KMS-11 (cell line): Measurements from ENCODE around the gene RAB5IF.

Experiments
- H2AFZ ChIP-seq: fragments of 200-600 bp; sonication (generic); 2 replicates; pipeline ENCODE4 v1.6.1; 2016; ENCODE audit warnings: antibody characterized with exemption, mixed run types, low read depth
- H3K27ac ChIP-seq: fragments of 200-600 bp; sonication (generic); 2 replicates; pipeline ENCODE4 v1.6.1; 2016; ENCODE audit warnings: mild to moderate bottlenecking, mixed run types
- H3K27me3 ChIP-seq: fragments of 200-600 bp; sonication (generic); 2 replicates; pipeline ENCODE4 v1.6.1; 2017; ENCODE audit warnings: mild to moderate bottlenecking, low read depth, mixed run types, moderate library complexity; ENCODE audit not compliant: insufficient read depth
- H3K36me3 ChIP-seq: fragments of 200-600 bp; sonication (generic); 2 replicates; pipeline ENCODE4 v1.6.1; 2017; ENCODE audit warnings: mild to moderate bottlenecking, mixed run types; ENCODE audit not compliant: insufficient read depth
- H3K4me1 ChIP-seq: fragments of 200-600 bp; sonication (generic); 2 replicates; pipeline ENCODE4 v1.6.1; 2016; ENCODE audit warnings: mild to moderate bottlenecking, low read depth, mixed run types; ENCODE audit not compliant: poor library complexity, severe bottlenecking
- H3K4me2 ChIP-seq: fragments of 200-600 bp; sonication (generic); 2 replicates; pipeline ENCODE4 v1.7.0; 2016; ENCODE audit warnings: mild to moderate bottlenecking, mixed run types
- H3K4me3 ChIP-seq: fragments of 200-600 bp; sonication (generic); IDR thresholded peaks from 2 replicates; pipeline ENCODE4 v1.6.1; 2017; ENCODE audit warnings: low read depth, low read length, mixed read lengths; ENCODE audit not compliant: insufficient read depth
- H3K79me2 ChIP-seq: fragments of 200-600 bp; sonication (generic); 2 replicates; pipeline ENCODE4 v1.6.1; 2016; ENCODE audit warnings: low read depth, mixed run types; ENCODE audit not compliant: insufficient read depth
- H3K9ac ChIP-seq: fragments of 200-600 bp; sonication (generic); 2 replicates; pipeline ENCODE4 v1.6.1; 2016; ENCODE audit warnings: mild to moderate bottlenecking, mixed run types
- H4K20me1 ChIP-seq: fragments of 200-600 bp; sonication (generic); 2 replicates; pipeline ENCODE4 v1.6.1; 2016; ENCODE audit warnings: mild to moderate bottlenecking, mixed run types; ENCODE audit not compliant: insufficient read depth
- TF ChIP-seq, protein P1 (sequence below): fragments of 200-600 bp; sonication (generic); conservative IDR thresholded peaks from 2 replicates; pipeline ENCODE4 v1.6.1; 2017; ENCODE audit warnings: low read depth, mild to moderate bottlenecking, antibody characterized with exemption, low read length, moderate library complexity, mixed read lengths

Gene RAB5IF

DNA sequence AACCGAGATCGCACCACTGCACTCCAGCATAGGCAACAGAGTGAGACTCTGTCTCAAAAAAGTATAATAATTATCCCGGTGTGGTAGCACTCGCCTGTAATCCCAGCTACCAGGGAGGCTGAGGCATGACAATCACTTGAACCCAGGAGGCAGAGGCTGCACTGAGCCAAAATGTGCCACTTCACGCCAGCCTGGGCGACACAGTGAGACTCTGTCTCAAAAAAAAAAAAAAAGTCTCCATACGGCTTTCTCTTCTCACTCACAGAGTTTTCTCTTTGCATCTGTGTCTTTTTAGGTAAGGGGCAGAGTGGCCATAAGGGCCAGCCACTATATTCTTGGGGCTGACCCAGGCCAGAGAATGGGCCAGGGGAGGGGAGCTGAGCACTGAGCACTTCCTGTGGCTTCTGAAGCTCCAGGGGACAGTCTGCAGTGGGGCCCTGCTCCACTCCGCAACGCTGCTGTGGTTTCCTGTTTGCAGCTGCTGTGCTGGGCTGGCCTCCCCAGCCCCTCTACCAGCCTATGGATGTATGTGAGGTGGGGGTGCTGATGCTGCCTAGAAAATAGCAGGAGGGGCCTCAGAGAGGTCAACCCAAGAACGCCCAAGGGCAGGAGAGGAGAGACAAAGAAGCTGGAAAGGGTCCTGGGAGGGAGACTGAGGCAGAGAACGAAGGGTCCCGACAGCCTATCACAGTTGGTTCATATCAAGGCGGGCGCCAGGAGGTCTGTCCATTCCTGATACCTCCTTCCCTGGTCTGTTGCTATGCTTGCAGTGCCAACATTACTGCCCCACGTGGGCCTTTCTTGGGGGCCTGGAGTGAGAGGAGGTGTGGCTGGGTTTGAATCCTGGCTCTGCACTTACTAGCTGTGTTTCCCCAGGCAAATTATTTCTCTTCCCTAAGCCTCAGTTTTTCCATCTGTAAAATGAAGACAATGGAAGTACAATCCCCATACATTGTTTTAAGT lies 24.4 kb downstream of the RAB5IF start:
- no peaks in the 10 kb centered on the region for H3K36me3 ChIP-seq
- no peaks in the 10 kb centered on the region for H3K27me3 ChIP-seq
- no peak overlapping the region for H3K4me3 ChIP-seq
- peak overlapping the region; percentile 75 for H2AFZ ChIP-seq
- H3K4me1 ChIP-seq = peaks cover 21% of the 10 kb centered on the region
- peak overlapping the region; percentile 73 for H3K4me2 ChIP-seq
- TF ChIP-seq, protein P1, sequence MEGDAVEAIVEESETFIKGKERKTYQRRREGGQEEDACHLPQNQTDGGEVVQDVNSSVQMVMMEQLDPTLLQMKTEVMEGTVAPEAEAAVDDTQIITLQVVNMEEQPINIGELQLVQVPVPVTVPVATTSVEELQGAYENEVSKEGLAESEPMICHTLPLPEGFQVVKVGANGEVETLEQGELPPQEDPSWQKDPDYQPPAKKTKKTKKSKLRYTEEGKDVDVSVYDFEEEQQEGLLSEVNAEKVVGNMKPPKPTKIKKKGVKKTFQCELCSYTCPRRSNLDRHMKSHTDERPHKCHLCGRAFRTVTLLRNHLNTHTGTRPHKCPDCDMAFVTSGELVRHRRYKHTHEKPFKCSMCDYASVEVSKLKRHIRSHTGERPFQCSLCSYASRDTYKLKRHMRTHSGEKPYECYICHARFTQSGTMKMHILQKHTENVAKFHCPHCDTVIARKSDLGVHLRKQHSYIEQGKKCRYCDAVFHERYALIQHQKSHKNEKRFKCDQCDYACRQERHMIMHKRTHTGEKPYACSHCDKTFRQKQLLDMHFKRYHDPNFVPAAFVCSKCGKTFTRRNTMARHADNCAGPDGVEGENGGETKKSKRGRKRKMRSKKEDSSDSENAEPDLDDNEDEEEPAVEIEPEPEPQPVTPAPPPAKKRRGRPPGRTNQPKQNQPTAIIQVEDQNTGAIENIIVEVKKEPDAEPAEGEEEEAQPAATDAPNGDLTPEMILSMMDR = no peak
- H3K79me2 ChIP-seq = no peaks in the 10 kb centered on the region
- H3K9ac ChIP-seq = peak overlapping the region; percentile 33; the same call in 1 of the 2 replicates
- H4K20me1 ChIP-seq = no peaks in the 10 kb centered on the region
- H3K27ac ChIP-seq = peak overlapping the region; percentile 28; the same call in 1 of the 2 replicates

GRCh38 chr20:36631646-36632045 lies 26.1 kb downstream of the RAB5IF start:
- Histone ChIP-seq H3K27ac (no peak overlapping the region), H3K4me1 (peaks cover 21% of the 10 kb centered on the region), H3K4me2 (no peak overlapping the region), H2AFZ (no peak overlapping the region), H3K4me3 (no peak overlapping the region), H3K27me3 (no peaks in the 10 kb centered on the region), H3K36me3 (no peaks in the 10 kb centered on the region), H3K79me2 (no peaks in the 10 kb centered on the region), H3K9ac (no peak overlapping the region), H4K20me1 (no peaks in the 10 kb centered on the region)
- TF ChIP-seq, protein P1 = no peak

DNA sequence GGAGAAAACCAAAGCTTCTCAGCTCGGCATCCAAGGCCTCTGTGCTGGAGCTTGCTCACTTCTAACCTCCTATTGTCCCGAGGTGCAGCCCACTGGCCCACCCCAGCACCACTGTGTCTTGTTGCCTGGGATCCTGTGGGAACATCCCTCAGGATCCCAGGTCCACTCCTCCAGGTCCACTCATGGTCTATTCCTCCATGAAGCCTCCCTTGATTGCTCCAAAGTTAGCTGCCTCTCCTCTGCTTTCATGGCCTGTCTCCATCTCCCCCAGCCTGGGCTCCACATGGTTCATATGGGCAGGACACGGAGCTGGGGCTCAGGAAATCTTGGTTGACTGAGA lies 26.5 kb downstream of the RAB5IF start:
- no peak overlapping the region for H3K9ac ChIP-seq

DNA sequence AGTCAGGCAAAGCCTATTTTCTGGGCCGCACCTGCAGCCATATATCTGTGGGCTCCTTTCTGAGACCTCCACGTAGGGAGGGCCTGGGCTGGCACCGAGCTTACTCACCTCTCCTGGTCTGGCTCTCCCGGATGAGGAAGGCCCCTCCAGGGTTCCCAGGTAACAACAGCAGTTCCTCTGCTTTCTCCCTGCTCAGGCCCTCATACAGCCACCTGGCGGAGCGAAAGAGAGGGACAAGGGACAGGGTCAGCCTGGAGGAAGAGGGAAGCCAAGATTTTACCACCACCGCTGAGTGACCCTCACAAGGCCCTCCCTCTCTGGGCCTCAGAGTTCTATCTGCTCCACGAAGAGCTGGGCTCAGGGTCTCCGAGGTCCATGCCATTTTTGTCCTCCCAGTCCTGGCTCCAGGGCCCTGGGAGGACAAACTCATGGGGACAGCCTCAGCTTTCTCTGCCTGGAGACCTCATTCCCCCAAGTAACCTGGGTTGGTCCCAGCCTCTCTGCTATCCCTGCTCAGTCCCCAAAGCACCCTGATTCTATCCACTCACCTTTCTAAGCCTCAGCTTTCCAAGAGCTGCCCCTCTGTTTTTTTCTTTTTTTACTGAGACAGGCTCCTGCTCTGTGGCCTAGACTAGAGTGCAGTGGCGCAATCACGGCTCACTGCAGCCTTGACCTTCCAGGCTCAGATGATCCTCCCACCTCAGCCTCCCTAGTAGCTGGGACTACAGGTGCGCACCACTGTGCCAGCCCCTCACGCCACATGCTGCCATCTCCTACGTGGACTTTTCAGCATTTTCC lies 27.1 kb downstream of the RAB5IF start:
- Histone ChIP-seq H3K4me3 (no peak overlapping the region), H3K79me2 (no peaks in the 10 kb centered on the region), H3K27me3 (no peaks in the 10 kb centered on the region), H3K36me3 (no peaks in the 10 kb centered on the region), H3K9ac (no peak overlapping the region), H2AFZ (no peak overlapping the region), H3K27ac (no peak overlapping the region), H3K4me2 (no peak overlapping the region), H4K20me1 (no peaks in the 10 kb centered on the region), H3K4me1 (peaks cover 21% of the 10 kb centered on the region)
- TF ChIP-seq, protein P1 = no peak

More for the DNA sequence above, 26.5 kb downstream of the RAB5IF start:
- no peak overlapping the region for H3K4me2 ChIP-seq
- H3K79me2 ChIP-seq = no peaks in the 10 kb centered on the region
- no peaks in the 10 kb centered on the region for H4K20me1 ChIP-seq
- H3K4me1 ChIP-seq = peaks cover 21% of the 10 kb centered on the region
- no peak overlapping the region for H3K27ac ChIP-seq
- H3K36me3 ChIP-seq = no peaks in the 10 kb centered on the region
- no peak overlapping the region for H3K4me3 ChIP-seq
- H3K27me3 ChIP-seq = no peaks in the 10 kb centered on the region
- H2AFZ ChIP-seq = no peak overlapping the region
- TF ChIP-seq, protein P1 = no peak
